Measurements from ENCODE around the gene TNFRSF12A.

The TNFRSF12A gene

DNA sequence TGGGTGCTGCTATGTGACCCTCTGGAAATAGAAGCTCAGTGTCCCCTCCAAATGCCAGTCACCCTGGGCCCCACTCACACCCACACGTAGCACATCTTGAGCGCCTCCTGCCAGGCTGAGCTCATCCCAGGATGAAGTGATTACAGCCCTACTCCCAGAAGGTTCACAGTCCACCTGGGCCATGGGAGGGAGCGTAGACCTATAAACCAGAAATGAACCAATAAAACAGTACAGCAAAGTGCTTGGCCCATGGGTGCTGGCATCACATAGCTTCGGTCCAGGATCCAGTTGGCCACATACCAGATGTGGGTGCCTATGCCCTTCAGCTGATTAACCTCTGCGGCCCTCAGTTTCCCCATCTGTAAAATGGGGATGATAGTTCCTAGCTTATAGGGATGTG is 18.7 kb downstream of the TNFRSF12A start:
- Histone ChIP-seq H3K9me3 (ENCODE audit: insufficient read depth, low read depth, low read length) (no peaks in the 10 kb centered on the region), H3K4me1 (ENCODE audit: insufficient read depth, low read length, poor library complexity, severe bottlenecking) (no peaks in the 10 kb centered on the region), H3K27me3 (ENCODE audit: insufficient read depth, low read length, poor library complexity, severe bottlenecking) (no peaks in the 10 kb centered on the region), H3K9me2 (replicated peaks; ENCODE audit: low read depth, low read length) (no peaks in the 10 kb centered on the region), H3K4me3 (ENCODE audit: low read length, poor library complexity, severe bottlenecking) (no peak overlapping the region), H2AFZ (ENCODE audit: low read length) (no peak overlapping the region), H3K9ac (ENCODE audit: low read depth, low read length, poor library complexity, severe bottlenecking) (no peak overlapping the region), H3K79me2 (ENCODE audit: insufficient read depth, low read length) (no peaks in the 10 kb centered on the region), H4K20me1 (ENCODE audit: insufficient read depth, low read length, poor library complexity, severe bottlenecking) (no peaks in the 10 kb centered on the region), H3K4me2 (ENCODE audit: low read depth, low read length, poor library complexity, severe bottlenecking) (no peak overlapping the region), H3K36me3 (ENCODE audit: insufficient read depth, low read length) (no peaks in the 10 kb centered on the region), H3F3A (ENCODE audit: low read depth) (no peaks in the 10 kb centered on the region)
- TF ChIP-seq, protein P1, sequence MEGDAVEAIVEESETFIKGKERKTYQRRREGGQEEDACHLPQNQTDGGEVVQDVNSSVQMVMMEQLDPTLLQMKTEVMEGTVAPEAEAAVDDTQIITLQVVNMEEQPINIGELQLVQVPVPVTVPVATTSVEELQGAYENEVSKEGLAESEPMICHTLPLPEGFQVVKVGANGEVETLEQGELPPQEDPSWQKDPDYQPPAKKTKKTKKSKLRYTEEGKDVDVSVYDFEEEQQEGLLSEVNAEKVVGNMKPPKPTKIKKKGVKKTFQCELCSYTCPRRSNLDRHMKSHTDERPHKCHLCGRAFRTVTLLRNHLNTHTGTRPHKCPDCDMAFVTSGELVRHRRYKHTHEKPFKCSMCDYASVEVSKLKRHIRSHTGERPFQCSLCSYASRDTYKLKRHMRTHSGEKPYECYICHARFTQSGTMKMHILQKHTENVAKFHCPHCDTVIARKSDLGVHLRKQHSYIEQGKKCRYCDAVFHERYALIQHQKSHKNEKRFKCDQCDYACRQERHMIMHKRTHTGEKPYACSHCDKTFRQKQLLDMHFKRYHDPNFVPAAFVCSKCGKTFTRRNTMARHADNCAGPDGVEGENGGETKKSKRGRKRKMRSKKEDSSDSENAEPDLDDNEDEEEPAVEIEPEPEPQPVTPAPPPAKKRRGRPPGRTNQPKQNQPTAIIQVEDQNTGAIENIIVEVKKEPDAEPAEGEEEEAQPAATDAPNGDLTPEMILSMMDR (conservative IDR thresholded peaks at IDR 0.05; ENCODE audit: low read length), result no peak
- no peak for TF ChIP-seq EZH2phosphoT487 (IDR thresholded peaks at IDR 0.05; ENCODE audit: borderline replicate concordance)

DNA sequence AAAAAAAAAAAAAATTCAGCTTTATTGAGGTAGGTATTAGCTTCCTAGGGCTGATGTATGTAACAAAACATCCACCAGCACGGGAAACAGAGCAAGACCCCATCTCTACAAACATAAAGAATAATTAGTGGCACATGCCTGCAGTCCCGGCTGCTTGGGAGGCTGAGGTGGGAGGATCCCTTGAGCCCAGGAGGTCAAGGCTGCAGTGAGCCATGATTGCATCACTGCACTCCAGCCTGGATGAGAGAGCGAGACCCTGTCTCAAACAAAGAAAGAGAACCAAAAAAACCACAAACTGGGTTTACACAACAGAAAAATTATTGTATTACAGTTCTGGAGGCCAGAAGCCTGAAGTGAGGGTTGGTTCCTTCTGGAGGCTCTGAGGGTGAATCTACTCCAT is 22.2 kb downstream of the TNFRSF12A start:
- H3K9me3 ChIP-seq (ENCODE audit: insufficient read depth, low read depth, low read length), result no peaks in the 10 kb centered on the region
- H3K27me3 ChIP-seq (ENCODE audit: insufficient read depth, low read length, poor library complexity, severe bottlenecking), result no peaks in the 10 kb centered on the region
- H3K4me2 ChIP-seq (ENCODE audit: low read depth, low read length, poor library complexity, severe bottlenecking), result no peak overlapping the region
- no peaks in the 10 kb centered on the region for H3K9me2 ChIP-seq (replicated peaks; ENCODE audit: low read depth, low read length)
- no peaks in the 10 kb centered on the region for H3K36me3 ChIP-seq (ENCODE audit: insufficient read depth, low read length)
- no peak for TF ChIP-seq EZH2phosphoT487 (IDR thresholded peaks at IDR 0.05; ENCODE audit: borderline replicate concordance)
- TF ChIP-seq, protein P1 (conservative IDR thresholded peaks at IDR 0.05; ENCODE audit: low read length), result no peak
- H3K9ac ChIP-seq (ENCODE audit: low read depth, low read length, poor library complexity, severe bottlenecking), result no peak overlapping the region
- H2AFZ ChIP-seq (ENCODE audit: low read length), result no peak overlapping the region
- no peaks in the 10 kb centered on the region for H3K79me2 ChIP-seq (ENCODE audit: insufficient read depth, low read length)
- H3K4me1 ChIP-seq (ENCODE audit: insufficient read depth, low read length, poor library complexity, severe bottlenecking), result no peaks in the 10 kb centered on the region
- H3K4me3 ChIP-seq (ENCODE audit: low read length, poor library complexity, severe bottlenecking), result no peak overlapping the region
- H4K20me1 ChIP-seq (ENCODE audit: insufficient read depth, low read length, poor library complexity, severe bottlenecking), result no peaks in the 10 kb centered on the region
- no peaks in the 10 kb centered on the region for H3F3A ChIP-seq (ENCODE audit: low read depth)

DNA sequence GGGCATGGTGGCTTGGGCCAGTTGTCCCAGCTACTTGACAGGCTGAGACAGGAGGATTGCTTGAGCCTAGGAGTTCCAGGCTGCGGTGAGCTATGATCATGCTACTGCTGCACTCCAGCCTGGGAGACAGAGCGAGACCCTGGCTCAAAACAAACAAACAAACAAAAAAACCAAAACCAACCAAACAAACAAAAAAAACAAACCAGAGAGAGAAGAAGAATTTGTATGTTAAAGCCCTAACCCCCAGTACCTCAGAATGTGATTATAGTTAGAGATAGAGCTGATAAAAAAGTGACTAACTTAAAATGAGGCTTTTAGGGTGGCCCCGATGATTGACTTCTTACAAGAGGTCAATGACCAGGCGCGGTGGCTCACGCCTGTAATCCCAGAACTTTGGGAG is 24.5 kb downstream of the TNFRSF12A start:
- no peaks in the 10 kb centered on the region for H3K9me3 ChIP-seq (ENCODE audit: insufficient read depth, low read depth, low read length)
- H3K4me1 ChIP-seq (ENCODE audit: insufficient read depth, low read length, poor library complexity, severe bottlenecking), result no peaks in the 10 kb centered on the region
- no peak overlapping the region for H3K9ac ChIP-seq (ENCODE audit: low read depth, low read length, poor library complexity, severe bottlenecking)
- no peaks in the 10 kb centered on the region for H3K27me3 ChIP-seq (ENCODE audit: insufficient read depth, low read length, poor library complexity, severe bottlenecking)
- TF ChIP-seq EZH2phosphoT487 (IDR thresholded peaks at IDR 0.05; ENCODE audit: borderline replicate concordance), result no peak
- TF ChIP-seq, protein P1 (conservative IDR thresholded peaks at IDR 0.05; ENCODE audit: low read length), result no peak
- no peak overlapping the region for H3K4me2 ChIP-seq (ENCODE audit: low read depth, low read length, poor library complexity, severe bottlenecking)
- no peaks in the 10 kb centered on the region for H3K9me2 ChIP-seq (replicated peaks; ENCODE audit: low read depth, low read length)
- H3K4me3 ChIP-seq (ENCODE audit: low read length, poor library complexity, severe bottlenecking), result no peak overlapping the region
- no peaks in the 10 kb centered on the region for H3F3A ChIP-seq (ENCODE audit: low read depth)
- H3K79me2 ChIP-seq (ENCODE audit: insufficient read depth, low read length), result no peaks in the 10 kb centered on the region
- H2AFZ ChIP-seq (ENCODE audit: low read length), result no peak overlapping the region
- H3K36me3 ChIP-seq (ENCODE audit: insufficient read depth, low read length), result no peaks in the 10 kb centered on the region
- no peaks in the 10 kb centered on the region for H4K20me1 ChIP-seq (ENCODE audit: insufficient read depth, low read length, poor library complexity, severe bottlenecking)
